ENCODE data around the gene RAB44. TPM values are rescaled to one million over a fixed set of nuclear protein-coding genes. Genes with fewer than 3 reads are reported as not detected.

Gene RAB44
- total RNA-seq, 1 donor = 1.3 TPM

DNA sequence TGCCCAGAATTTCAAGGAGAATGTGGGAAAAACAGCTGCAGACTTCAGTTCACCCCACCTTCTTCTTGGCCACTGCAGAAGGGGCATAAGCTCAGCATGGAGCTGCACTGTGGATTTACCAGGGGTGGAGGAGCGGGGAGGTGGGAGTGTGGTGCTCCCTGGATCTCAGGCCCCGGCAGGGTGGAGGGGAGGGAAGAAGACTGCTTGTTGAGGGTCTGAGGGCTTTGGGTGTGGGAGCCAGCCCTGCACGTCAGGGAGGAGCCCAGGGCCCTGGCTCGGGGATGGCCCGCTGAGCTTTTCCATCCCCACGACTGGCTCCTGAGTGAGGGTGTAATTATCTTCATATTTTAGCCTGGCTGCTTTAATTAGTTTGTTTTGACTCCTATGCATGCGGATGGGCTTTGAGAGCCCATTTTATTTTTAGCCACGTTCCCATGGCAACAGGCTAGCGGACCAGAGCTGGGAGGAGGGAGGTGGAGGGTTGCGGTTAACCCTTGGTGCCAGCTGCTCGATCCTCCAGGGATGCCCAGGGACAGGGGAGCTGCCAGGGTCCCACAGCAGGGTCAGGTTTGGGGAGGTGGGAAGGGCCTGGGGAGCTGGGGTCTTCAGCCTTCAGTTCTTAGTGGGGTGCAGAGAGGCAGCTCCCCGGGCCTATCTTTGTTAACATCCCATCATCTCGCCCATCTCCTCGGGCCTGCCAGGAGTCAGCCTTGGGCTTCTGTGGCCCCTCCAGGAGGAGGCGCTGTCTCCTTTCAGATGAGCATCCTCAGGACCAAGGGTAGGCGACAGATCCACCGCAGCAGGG, 68.2 kb downstream of the RAB44 start:
- Histone ChIP-seq H3K4me1 (ENCODE audit: insufficient read depth, low read length) (peaks cover 38% of the 10 kb centered on the region), H3K4me3 (ENCODE audit: low read length) (no peak overlapping the region), H3K27me3 (ENCODE audit: insufficient read depth, low read length) (no peaks in the 10 kb centered on the region), H3K9me3 (ENCODE audit: low read depth, low read length) (no peaks in the 10 kb centered on the region)

DNA sequence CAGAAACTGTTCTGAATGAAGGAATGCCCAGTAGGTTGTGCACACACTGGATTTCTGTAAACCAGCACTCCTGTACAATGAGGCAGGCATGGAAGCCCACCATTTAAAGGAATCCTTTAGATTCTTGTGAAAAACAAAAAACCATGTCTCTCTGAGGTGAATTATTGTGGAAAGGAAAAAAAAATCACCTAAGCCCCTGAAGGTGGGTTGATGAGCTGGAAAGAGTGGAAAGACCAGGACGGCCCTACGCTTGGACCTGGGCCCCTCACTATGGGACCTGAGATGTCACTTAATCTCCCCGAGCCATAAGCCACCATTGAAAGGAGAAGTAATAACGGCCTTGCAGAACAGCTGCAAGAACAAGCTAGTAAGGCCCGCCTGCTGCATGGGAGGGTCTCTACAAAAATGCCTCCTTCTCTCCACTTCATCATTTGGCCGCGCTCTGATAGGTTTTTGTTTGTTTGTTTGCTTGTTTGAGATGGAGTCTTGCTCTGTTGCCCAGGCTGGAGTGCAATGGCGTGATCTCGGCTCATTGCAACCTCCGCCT, 68.8 kb downstream of the RAB44 start:
- Histone ChIP-seq H3K4me1 (ENCODE audit: insufficient read depth, low read length) (peaks cover 42% of the 10 kb centered on the region), H3K9me3 (ENCODE audit: low read depth, low read length) (no peaks in the 10 kb centered on the region), H3K27me3 (ENCODE audit: insufficient read depth, low read length) (no peaks in the 10 kb centered on the region), H3K4me3 (ENCODE audit: low read length) (no peak overlapping the region)

DNA sequence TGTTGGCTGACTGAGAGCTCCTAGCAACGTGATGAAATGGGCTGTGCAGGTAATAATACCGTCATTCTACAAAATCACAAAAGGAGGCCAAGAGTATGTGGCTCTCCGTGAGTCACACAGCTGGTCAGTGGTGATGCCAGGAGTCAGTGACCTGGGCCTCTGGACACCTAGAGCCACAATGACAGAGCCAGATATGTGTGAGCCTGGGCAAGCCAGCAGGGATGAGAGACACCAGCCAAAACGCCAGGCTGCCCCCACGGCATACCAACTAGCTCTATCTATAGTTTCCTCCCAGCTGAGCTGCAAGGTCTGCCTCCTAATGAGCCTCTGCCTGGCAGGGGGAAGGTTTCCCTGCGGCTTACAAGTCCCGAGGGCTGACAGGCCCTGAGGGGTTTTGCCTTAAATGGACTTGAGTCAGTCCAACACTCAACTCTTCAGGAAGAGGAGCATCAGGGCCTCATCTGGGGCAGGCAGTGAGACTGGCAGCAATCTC, 71.6 kb downstream of the RAB44 start:
- no peaks in the 10 kb centered on the region for H3K9me3 ChIP-seq (ENCODE audit: low read depth, low read length)
- H3K4me3 ChIP-seq (ENCODE audit: low read length) = no peak overlapping the region
- no peaks in the 10 kb centered on the region for H3K27me3 ChIP-seq (ENCODE audit: insufficient read depth, low read length)
- H3K4me1 ChIP-seq (ENCODE audit: insufficient read depth, low read length) = peaks cover 42% of the 10 kb centered on the region

DNA sequence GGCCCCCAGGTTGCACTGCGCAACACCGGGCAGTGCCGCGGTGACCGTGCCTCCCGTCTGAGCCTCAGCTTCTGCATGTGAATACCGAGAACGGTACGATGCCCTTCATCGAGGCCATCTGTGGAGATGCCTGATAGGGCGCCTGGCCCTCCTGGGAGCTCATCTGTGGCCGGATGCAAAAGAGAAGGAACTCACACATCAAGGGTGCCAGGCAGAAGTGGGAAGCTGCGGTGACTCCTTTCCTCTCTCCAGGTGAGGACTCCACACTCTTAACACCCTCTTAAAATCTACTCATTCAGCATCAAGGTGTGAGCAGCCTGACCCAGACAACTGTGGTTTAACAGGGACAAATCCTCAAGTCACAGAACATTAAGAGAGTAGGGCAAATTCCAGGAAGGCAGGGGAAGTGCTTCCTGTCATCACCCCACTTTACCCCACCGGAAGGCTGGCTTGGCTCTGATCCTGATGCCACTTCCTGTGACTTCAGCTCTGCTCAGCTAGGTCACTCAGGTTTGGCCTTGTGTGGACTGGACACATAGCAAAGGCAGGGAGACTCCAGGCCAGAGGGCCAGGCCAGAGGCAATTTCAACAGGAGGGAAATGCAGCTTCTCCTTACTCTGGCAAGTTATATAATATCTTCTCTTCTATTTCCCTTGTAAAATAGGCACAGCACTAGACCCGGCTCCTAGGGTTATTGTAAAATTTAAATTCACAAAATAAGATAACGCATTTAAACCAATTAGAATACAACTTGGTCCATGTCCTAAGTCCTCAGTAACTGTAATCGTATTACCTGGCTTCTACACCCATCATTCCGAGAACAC, 72.3 kb downstream of the RAB44 start:
- Histone ChIP-seq H3K9me3 (ENCODE audit: low read depth, low read length) (no peaks in the 10 kb centered on the region), H3K4me1 (ENCODE audit: insufficient read depth, low read length) (peaks cover 42% of the 10 kb centered on the region), H3K4me3 (ENCODE audit: low read length) (no peak overlapping the region), H3K27me3 (ENCODE audit: insufficient read depth, low read length) (no peaks in the 10 kb centered on the region)

DNA sequence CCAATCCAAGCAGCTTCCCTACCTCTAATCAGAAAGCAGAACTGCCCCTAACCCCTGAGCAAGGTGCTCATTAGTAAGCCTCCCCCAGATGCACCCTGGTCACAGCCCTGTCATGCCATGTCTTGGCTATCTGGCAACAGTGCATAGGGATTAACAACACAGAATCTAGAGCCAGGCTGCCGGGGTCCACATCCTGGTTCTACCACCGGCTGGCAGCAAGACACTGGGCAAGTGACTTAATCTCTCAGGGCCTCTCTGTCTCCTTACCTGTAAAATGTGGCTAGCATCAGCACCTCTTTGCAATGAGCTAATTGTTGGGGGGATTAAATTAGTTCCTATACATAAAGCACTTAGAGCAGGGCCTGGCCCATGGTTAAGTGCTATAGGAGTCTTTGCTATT, 73.5 kb downstream of the RAB44 start:
- peaks cover 37% of the 10 kb centered on the region for H3K4me1 ChIP-seq (ENCODE audit: insufficient read depth, low read length)
- H3K4me3 ChIP-seq (ENCODE audit: low read length) = no peak overlapping the region
- H3K9me3 ChIP-seq (ENCODE audit: low read depth, low read length) = no peaks in the 10 kb centered on the region
- no peaks in the 10 kb centered on the region for H3K27me3 ChIP-seq (ENCODE audit: insufficient read depth, low read length)

DNA sequence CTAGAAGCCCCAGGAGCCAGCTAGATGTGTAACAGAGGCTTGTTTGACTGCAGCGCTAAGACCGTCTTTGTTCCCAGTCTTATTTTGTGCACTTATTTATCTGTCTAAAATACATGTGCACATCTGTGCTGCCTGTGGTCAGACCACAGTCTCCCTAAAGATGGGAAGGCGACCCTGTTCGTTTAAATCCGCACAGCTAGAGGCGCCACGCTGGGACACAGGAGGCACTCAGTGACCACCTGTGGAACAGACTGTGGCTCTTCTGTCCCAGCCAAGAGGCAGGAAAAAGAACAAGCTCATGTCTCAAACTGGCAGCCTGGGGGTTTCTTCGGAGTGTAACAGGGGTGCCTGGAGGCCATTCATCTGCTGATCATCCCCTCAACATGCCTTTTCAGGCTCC, 74.8 kb downstream of the RAB44 start:
- Histone ChIP-seq H3K4me1 (ENCODE audit: insufficient read depth, low read length) (peaks cover 31% of the 10 kb centered on the region), H3K9me3 (ENCODE audit: low read depth, low read length) (no peaks in the 10 kb centered on the region), H3K4me3 (ENCODE audit: low read length) (no peak overlapping the region), H3K27me3 (ENCODE audit: insufficient read depth, low read length) (no peaks in the 10 kb centered on the region)

DNA sequence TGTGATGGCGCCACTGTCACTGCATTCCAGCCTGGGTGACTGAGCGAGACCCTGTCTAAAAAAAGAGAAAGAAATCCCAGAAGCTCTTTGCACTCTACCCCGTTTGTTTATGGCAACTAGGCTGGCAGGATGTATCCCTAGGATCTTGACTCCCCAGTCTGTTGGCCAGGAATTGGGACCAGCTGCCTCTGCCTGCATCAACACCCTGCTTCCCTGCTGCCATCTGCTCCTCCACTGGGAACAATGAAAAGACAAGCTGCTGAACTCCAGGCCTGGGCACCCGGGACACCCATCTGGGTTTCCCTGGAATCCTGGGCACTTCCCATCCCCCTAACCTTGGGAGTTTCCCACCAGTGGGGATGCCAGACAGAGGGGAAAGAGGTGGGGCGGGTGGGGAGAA, 76.7 kb downstream of the RAB44 start:
- Histone ChIP-seq H3K27me3 (ENCODE audit: insufficient read depth, low read length) (no peaks in the 10 kb centered on the region), H3K9me3 (ENCODE audit: low read depth, low read length) (no peaks in the 10 kb centered on the region), H3K4me1 (ENCODE audit: insufficient read depth, low read length) (peaks cover 24% of the 10 kb centered on the region), H3K4me3 (ENCODE audit: low read length) (no peak overlapping the region)

DNA sequence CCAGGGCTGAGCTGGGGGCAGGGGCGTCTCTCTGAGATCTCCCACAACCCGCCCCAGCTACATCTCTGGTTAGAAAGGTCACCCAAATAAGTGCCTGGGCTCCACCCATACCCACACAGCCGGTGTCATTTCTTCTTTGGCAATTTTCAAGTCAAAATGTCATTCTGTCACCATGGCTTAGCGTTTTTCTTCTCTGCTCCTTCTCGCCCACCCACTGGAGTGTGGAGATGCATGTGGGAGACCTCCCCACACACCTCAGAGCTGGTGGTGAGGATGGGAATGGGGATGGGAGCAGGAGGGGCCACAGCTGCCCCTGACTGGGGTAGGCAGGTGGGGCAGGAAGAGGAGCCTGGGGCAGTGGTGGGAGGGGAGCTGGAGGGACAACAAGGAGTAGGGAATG, 78.5 kb downstream of the RAB44 start:
- no peaks in the 10 kb centered on the region for H3K27me3 ChIP-seq (ENCODE audit: insufficient read depth, low read length)
- H3K4me3 ChIP-seq (ENCODE audit: low read length) = no peak overlapping the region
- peaks cover 18% of the 10 kb centered on the region for H3K4me1 ChIP-seq (ENCODE audit: insufficient read depth, low read length)
- H3K9me3 ChIP-seq (ENCODE audit: low read depth, low read length) = no peaks in the 10 kb centered on the region

DNA sequence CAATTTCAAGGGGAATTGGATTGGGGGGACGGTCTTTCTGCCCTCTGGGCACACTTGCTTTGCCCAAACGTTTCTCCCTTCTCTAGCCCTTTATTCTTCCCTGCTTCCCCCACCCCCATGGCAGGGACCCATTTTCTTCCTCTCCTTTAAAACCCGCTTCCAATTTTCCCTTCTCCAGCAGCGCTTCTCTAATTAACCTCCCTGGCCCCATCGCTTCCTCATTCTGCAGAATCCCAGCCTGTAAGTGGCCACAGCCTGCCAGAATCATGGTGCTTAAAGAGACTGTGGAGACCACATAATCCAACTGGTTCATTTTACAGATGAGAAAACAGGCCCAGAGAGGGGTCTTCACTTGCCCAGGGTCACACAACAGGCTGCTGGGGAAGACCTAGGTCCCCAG, 80.2 kb downstream of the RAB44 start:
- no peaks in the 10 kb centered on the region for H3K9me3 ChIP-seq (ENCODE audit: low read depth, low read length)
- no peaks in the 10 kb centered on the region for H3K27me3 ChIP-seq (ENCODE audit: insufficient read depth, low read length)
- H3K4me1 ChIP-seq (ENCODE audit: insufficient read depth, low read length) = peaks cover 27% of the 10 kb centered on the region
- no peak overlapping the region for H3K4me3 ChIP-seq (ENCODE audit: low read length)

DNA sequence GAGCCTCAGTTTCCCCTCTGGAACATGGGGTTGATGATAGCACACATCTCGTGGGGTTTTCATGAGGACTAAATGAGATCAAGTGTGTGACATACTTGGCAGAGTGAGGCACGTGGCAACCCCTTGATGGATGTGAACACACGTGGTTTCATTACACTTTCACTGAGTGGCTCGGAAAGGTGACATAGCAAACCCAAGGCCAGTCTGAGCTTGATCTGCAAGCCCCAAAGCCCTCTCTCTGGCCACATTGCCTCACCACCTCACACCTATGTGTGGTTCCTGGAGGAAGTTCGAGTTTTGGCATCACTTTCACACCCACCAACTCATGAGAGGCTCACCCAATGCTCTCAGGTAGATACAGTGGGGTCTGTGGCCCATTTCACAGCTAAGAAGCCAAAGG, 81.6 kb downstream of the RAB44 start:
- peaks cover 27% of the 10 kb centered on the region for H3K4me1 ChIP-seq (ENCODE audit: insufficient read depth, low read length)
- no peak overlapping the region for H3K4me3 ChIP-seq (ENCODE audit: low read length)
- no peaks in the 10 kb centered on the region for H3K9me3 ChIP-seq (ENCODE audit: low read depth, low read length)
- H3K27me3 ChIP-seq (ENCODE audit: insufficient read depth, low read length) = no peaks in the 10 kb centered on the region

DNA sequence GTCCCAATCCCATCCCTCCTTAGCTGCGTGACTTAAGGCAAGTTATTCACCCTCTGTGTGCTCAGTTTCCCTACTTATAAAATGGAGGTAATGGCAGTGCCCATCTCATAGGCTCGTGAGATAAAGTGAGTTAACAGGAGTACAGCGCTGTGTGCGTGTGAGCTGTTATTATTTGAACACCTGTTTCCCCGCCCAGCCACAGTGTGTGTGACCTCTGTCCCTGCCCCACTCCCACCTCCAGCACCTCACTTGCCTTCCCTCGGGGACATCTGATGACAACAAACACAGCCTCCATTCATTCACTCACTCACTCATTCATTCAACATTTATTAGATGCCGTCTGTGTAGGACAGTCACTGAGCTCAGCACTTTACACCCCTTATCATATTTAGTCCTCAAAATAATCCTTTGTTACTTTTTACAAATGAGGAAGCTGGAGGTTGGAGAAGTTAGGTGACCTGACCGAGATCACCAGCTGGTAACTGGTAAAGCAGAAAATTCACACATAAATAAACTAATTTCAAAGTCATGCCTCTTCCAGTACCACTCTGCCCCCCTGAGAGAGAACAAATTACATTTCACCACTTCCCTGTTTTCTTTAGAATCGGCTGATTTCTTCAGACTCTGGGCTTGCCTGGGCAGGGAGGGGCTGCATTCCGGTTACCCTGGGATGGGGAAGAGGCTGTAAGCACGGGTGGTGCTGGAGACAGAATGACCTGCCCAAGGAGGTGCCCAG, 83.0 kb downstream of the RAB44 start:
- Histone ChIP-seq H3K4me1 (ENCODE audit: insufficient read depth, low read length) (peaks cover 27% of the 10 kb centered on the region), H3K27me3 (ENCODE audit: insufficient read depth, low read length) (no peaks in the 10 kb centered on the region), H3K4me3 (ENCODE audit: low read length) (no peak overlapping the region), H3K9me3 (ENCODE audit: low read depth, low read length) (no peaks in the 10 kb centered on the region)

DNA sequence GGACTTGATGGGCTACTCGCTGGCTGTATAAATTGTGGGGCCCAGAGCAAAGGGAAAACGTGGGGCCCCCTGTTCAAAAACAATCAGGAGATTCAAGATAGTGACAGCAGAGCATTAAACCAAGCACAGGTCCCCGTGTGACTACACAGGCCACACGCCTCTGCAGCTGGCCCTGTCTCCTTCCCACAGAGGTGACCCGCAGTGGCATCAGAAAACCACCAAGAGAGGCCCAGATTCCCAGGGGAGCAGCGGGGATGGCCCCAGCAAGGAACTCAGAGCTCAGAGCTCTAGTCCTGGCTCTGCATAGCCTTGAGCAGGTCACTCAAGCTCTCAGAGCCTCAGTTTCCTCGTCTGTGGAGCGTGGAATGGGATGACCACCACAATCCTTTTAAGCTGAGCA, 84.0 kb downstream of the RAB44 start:
- Histone ChIP-seq H3K4me3 (ENCODE audit: low read length) (no peak overlapping the region), H3K4me1 (ENCODE audit: insufficient read depth, low read length) (peaks cover 27% of the 10 kb centered on the region), H3K27me3 (ENCODE audit: insufficient read depth, low read length) (no peaks in the 10 kb centered on the region), H3K9me3 (ENCODE audit: low read depth, low read length) (no peaks in the 10 kb centered on the region)
